H1 (cell line): ENCODE results near the gene PIP4K2C. TPM values are rescaled to one million over a fixed set of nuclear protein-coding genes. Genes with fewer than 3 reads are reported as not detected.
A peak's percentile ranks its signal among the peaks of the same experiment; 100 is the strongest.

Source experiments
- CTCF ChIA-PET: fragments of 300-600 bp; sonication (Branson Sonifier 250); formaldehyde crosslinking; loops from one replicate; lab custom pipeline; 2021; ENCODE audit not compliant: partially characterized antibody; lab: Charles Lee
- POLR2A ChIA-PET: fragments of 300-600 bp; sonication (Branson Sonifier 250); formaldehyde crosslinking; loops from one replicate; lab custom pipeline; 2021; ENCODE audit warnings: inconsistent platforms; ENCODE audit not compliant: partially characterized antibody; lab: Charles Lee
- DNase-seq, 2 experiments: peaks; one replicate each; pipeline versions ENCODE4 v3.0.0 to v3.0.0-alpha.2; 2010 to 2022; ENCODE audit warnings: low spot score in 2 of 2, low read depth in 1 of 2, mixed read lengths in 1 of 2
- FAIRE-seq: peaks from 2 replicates; lab custom pipeline; 2011; peaks lifted over from hg19 to GRCh38; lab: Jason Lieb, UNC
- H2AFZ ChIP-seq: 2 replicates; pipeline ENCODE4 v1.8.1; 2012; ENCODE audit warnings: low read length, inconsistent platforms
- H2AK5ac ChIP-seq: 2 replicates; pipeline ENCODE4 v1.6.1; 2013; ENCODE audit warnings: low read depth, low read length
- H2BK120ac ChIP-seq: replicated peaks from 2 replicates; pipeline ENCODE3; 2013; ENCODE audit warnings: low read depth, low read length, inconsistent platforms
- H2BK12ac ChIP-seq: 2 replicates; pipeline ENCODE4 v1.6.1; 2013; ENCODE audit warnings: low read depth, low read length
- H2BK15ac ChIP-seq: 2 replicates; pipeline ENCODE4 v1.6.1; 2013; ENCODE audit warnings: low read length
- H2BK20ac ChIP-seq: 2 replicates; pipeline ENCODE4 v1.6.1; 2013; ENCODE audit warnings: low read length
- H2BK5ac ChIP-seq: 2 replicates; pipeline ENCODE4 v1.6.1; 2013; ENCODE audit warnings: low read depth, low read length
- H3K14ac ChIP-seq: 2 replicates; pipeline ENCODE4 v1.6.1; 2013; ENCODE audit warnings: inconsistent platforms; ENCODE audit not compliant: insufficient read length
- H3K18ac ChIP-seq: 2 replicates; pipeline ENCODE4 v1.6.1; 2013; ENCODE audit warnings: low read length; ENCODE audit errors: extremely low read depth
- H3K23ac ChIP-seq: 2 replicates; pipeline ENCODE4 v1.6.1; 2013; ENCODE audit warnings: inconsistent platforms; ENCODE audit not compliant: insufficient read length
- H3K23me2 ChIP-seq: 2 replicates; pipeline ENCODE4 v1.6.1; 2013; ENCODE audit warnings: low read depth, low read length
- H3K27ac ChIP-seq: 2 replicates; pipeline ENCODE4 v1.6.1; 2011; ENCODE audit warnings: low read depth, low read length, inconsistent platforms
- H3K27me3 ChIP-seq, 4 experiments: replicated peaks in 1 of 4; 1 replicate in 1 of 4; 2 replicates in 3 of 4; pipeline versions ENCODE4 v1.6.1 to v1.8.1; 2011 to 2013; ENCODE audit warnings: low read length in 3 of 4, mild to moderate bottlenecking in 3 of 4, inconsistent platforms in 2 of 4, mixed read lengths in 2 of 4, moderate library complexity in 1 of 4; ENCODE audit not compliant: control insufficient read depth in 3 of 4, insufficient read depth in 3 of 4; ENCODE audit errors: extremely low read depth in 1 of 4
- H3K36me3 ChIP-seq, 4 experiments: 2 replicates each; pipeline versions ENCODE4 v1.6.1 to v1.8.1; 2011 to 2013; ENCODE audit warnings: mild to moderate bottlenecking in 4 of 4, low read length in 3 of 4, moderate library complexity in 2 of 4, control low read depth in 1 of 4, inconsistent platforms in 1 of 4; ENCODE audit not compliant: insufficient read depth in 4 of 4, control insufficient read depth in 2 of 4
- H3K4ac ChIP-seq: replicated peaks from 2 replicates; pipeline ENCODE3; 2013; ENCODE audit warnings: low read length, low read depth, mixed read lengths, inconsistent platforms; ENCODE audit not compliant: insufficient read length
- H3K4me1 ChIP-seq, 4 experiments: replicated peaks in 1 of 4; 1 replicate in 1 of 4; 2 replicates in 3 of 4; pipeline versions ENCODE4 v1.6.1 to v1.8.1; 2011 to 2013; ENCODE audit warnings: low read length in 3 of 4, inconsistent platforms in 2 of 4, mixed read lengths in 1 of 4; ENCODE audit not compliant: insufficient read depth in 4 of 4, control insufficient read depth in 3 of 4
- H3K4me2 ChIP-seq, 2 experiments: 2 replicates each; pipeline versions ENCODE4 v1.6.1 to v1.8.1; 2011 to 2013; ENCODE audit warnings: low read depth in 2 of 2, low read length in 2 of 2, control low read depth in 1 of 2, inconsistent platforms in 1 of 2, mild to moderate bottlenecking in 1 of 2; ENCODE audit not compliant: insufficient read depth in 1 of 2
- H3K4me3 ChIP-seq, 4 experiments: fragments of 200-600, 300-600 bp in 1 of 4; sonication (generic), shearing (Covaris generic), sonication (Bioruptor Twin) in 1 of 4; 2 replicates each; pipeline versions ENCODE4 v1.5.1 to v1.8.1; 2011 to 2016; ENCODE audit warnings: low read length in 4 of 4, low read depth in 3 of 4, control low read depth in 2 of 4, inconsistent platforms in 2 of 4, mild to moderate bottlenecking in 2 of 4, mixed read lengths in 1 of 4, moderate library complexity in 1 of 4; ENCODE audit not compliant: insufficient read depth in 2 of 4; ENCODE audit errors: extremely low read depth in 1 of 4
- H3K56ac ChIP-seq: replicated peaks from 2 replicates; pipeline ENCODE3; 2013; ENCODE audit warnings: low read depth, mild to moderate bottlenecking, mixed read lengths, low read length, inconsistent platforms; ENCODE audit not compliant: insufficient read length
- H3K79me1 ChIP-seq: 2 replicates; pipeline ENCODE4 v1.6.1; 2013; ENCODE audit warnings: low read depth, low read length, control low read depth
- H3K79me2 ChIP-seq, 2 experiments: 2 replicates each; pipeline versions ENCODE4 v1.6.1 to v1.8.1; 2012 to 2013; ENCODE audit warnings: low read length in 2 of 2, mild to moderate bottlenecking in 2 of 2, inconsistent platforms in 1 of 2; ENCODE audit not compliant: insufficient read depth in 2 of 2, control insufficient read depth in 1 of 2
- H3K9ac ChIP-seq, 4 experiments: replicated peaks in 1 of 4; 1 replicate in 1 of 4; 2 replicates in 3 of 4; pipeline versions ENCODE4 v1.6.1 to v1.8.1; 2011 to 2013; ENCODE audit warnings: low read depth in 3 of 4, low read length in 3 of 4, control low read depth in 2 of 4, mild to moderate bottlenecking in 2 of 4, moderate library complexity in 2 of 4, inconsistent platforms in 1 of 4; ENCODE audit errors: extremely low read depth in 1 of 4
- H3K9me3 ChIP-seq, 2 experiments: 2 replicates each; pipeline versions ENCODE4 v1.6.1 to v1.8.1; 2012 to 2013; ENCODE audit warnings: mild to moderate bottlenecking in 2 of 2, moderate library complexity in 2 of 2, control low read depth in 1 of 2, inconsistent platforms in 1 of 2, low read depth in 1 of 2, low read length in 1 of 2, mixed read lengths in 1 of 2; ENCODE audit not compliant: insufficient read depth in 2 of 2
- H4K20me1 ChIP-seq, 2 experiments: replicated peaks in 1 of 2; 2 replicates each; pipeline versions ENCODE3 to v1.8.1; 2011 to 2013; ENCODE audit warnings: inconsistent platforms in 2 of 2, low read length in 2 of 2, mild to moderate bottlenecking in 1 of 2; ENCODE audit not compliant: insufficient read depth in 2 of 2, control insufficient read depth in 1 of 2
- H4K5ac ChIP-seq: 2 replicates; pipeline ENCODE4 v1.6.1; 2013; ENCODE audit warnings: low read length, low read depth, mixed read lengths, inconsistent platforms; ENCODE audit not compliant: insufficient read length
- H4K8ac ChIP-seq: 2 replicates; pipeline ENCODE4 v1.8.0; 2013; ENCODE audit warnings: mild to moderate bottlenecking, moderate library complexity, low read length, inconsistent platforms; ENCODE audit not compliant: insufficient read depth; ENCODE audit errors: extremely low read depth
- H4K91ac ChIP-seq: replicated peaks from 2 replicates; pipeline ENCODE3; 2013; ENCODE audit warnings: low read length, mixed read lengths, inconsistent platforms; ENCODE audit not compliant: insufficient read length
- BACH1 ChIP-seq: IDR thresholded peaks from 2 replicates; pipeline ENCODE4 v1.6.1; 2012; ENCODE audit warnings: low read length, improper control_type of control experiment
- EGR1 ChIP-seq: IDR thresholded peaks from 2 replicates; pipeline ENCODE4 v1.6.1; 2011; ENCODE audit warnings: low read depth, low read length, borderline replicate concordance
- JUND ChIP-seq: IDR thresholded peaks from 2 replicates; pipeline ENCODE4 v1.6.1; 2011; ENCODE audit warnings: mild to moderate bottlenecking, improper control_type of control experiment, low read length
- YY1 ChIP-seq: IDR thresholded peaks from 2 replicates; pipeline ENCODE4 v1.6.1; 2011; ENCODE audit warnings: low read depth, mild to moderate bottlenecking, low read length
- WGBS, 2 experiments: shearing (Covaris generic) in 1 of 2; methylation state at CpG; one replicate each; pipeline versions ENCODE4 v1.1.6 to v1.1.7; 2013 to 2015; ENCODE audit warnings: low lambda C conversion rate in 2 of 2, mixed read lengths in 2 of 2, inconsistent platforms in 1 of 2, low coverage in 1 of 2, missing lambda C conversion rate in 1 of 2; ENCODE audit not compliant: insufficient replicate concordance in 2 of 2, insufficient coverage in 1 of 2, insufficient read length in 1 of 2; ENCODE audit errors: extremely low coverage in 1 of 2, missing lambda C conversion rate in 1 of 2; 5-methylcytosine and 5-hydroxymethylcytosine counted together
- polyA plus RNA-seq, 7 experiments: library from polyadenylated mRNA; depleted of rRNA in 3 of 7; stranded (reverse) in 5 of 7; unstranded in 2 of 7; fragments of >200 nt in 5 of 7; fragments of 200-250 nt in 2 of 7; gene quantifications; 1 replicate in 5 of 7; 2 replicates in 1 of 7; 4 replicates in 1 of 7; pipeline versions ENCODE4 v1.2.1 to v1.2.3, GENCODE V29; 2011 to 2013; ENCODE audit warnings: missing spikeins in 2 of 7, mixed read lengths in 2 of 7
- total RNA-seq: library from RNA; stranded (reverse); fragmentation: NEBNext Ultra II Directional; extraction: Animal tissue kit (Norgen Biotek cat#: 25700); gene quantifications from 2 replicates; pipeline ENCODE4 v1.2.1, GENCODE V29; 2021
- TF ChIP-seq, protein P1 (sequence below): IDR thresholded peaks from 2 replicates; pipeline ENCODE4 v1.6.1; 2012; ENCODE audit warnings: inconsistent platforms

The PIP4K2C gene
- total and polyA plus RNA-seq, 2 of the 8 experiments (the other 6 are each of a cell fraction or from before 2014, with no cell fraction given) = 25.0 to 27.1 TPM

DNA sequence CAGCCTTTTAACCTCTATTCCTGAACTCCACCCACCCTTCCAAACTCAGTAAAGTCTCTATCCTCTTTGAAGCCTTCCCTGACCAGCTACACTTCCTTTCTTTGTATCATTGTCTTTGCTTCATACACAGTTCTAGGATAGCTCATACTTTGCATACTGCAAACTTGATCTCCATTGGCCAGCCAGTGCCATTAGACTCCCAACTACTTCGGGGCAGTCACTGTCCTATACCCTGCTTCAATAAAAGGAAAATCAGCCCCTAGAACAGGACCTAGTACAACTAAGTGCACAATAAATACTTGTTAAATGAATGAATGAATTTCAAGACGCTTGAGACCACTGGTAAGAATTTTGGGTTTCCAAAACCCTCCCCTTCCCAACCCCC is 521 bp upstream of the PIP4K2C start:
- H3K9ac ChIP-seq = peak overlapping the region in 1 of 4 experiments; percentile 3; a peak in 1 of 7 replicates
- H3K23ac ChIP-seq = no peak overlapping the region
- DNase-seq (no peak), FAIRE-seq (no peak)
- no peak overlapping the region; the same call in 1 of the 2 replicates for H4K8ac ChIP-seq
- 29% methylated on average over 2 of the region's 2 CpGs; no CpG with 5 or more reads in 1 of the 2 experiments for WGBS, 2 experiments
- peaks cover 2 to 4% of the 10 kb centered on the region in 2 experiments for H4K20me1 ChIP-seq
- TF ChIP-seq EGR1 (no peak), JUND (0 out of 2 replicates have a peak, but pooled peaks have one; percentile 3), YY1 (no peak), BACH1 (0 out of 2 replicates have a peak, but pooled peaks have one; percentile 3)
- TF ChIP-seq, protein P1, sequence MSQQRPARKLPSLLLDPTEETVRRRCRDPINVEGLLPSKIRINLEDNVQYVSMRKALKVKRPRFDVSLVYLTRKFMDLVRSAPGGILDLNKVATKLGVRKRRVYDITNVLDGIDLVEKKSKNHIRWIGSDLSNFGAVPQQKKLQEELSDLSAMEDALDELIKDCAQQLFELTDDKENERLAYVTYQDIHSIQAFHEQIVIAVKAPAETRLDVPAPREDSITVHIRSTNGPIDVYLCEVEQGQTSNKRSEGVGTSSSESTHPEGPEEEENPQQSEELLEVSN = no peak
- peak overlapping the region; percentile 72 to 95 (median 80) for H3K4me3 ChIP-seq
- no peak overlapping the region for H4K91ac ChIP-seq
- H3K79me1 ChIP-seq = 0 out of 2 replicates have a peak, but pooled peaks cover 3% of the 10 kb centered on the region
- no peak overlapping the region; the same call in 1 of the 2 replicates for H3K18ac ChIP-seq
- ChIA-PET CTCF (interaction anchor here (0.6 to 6.1 kb wide), 8 partner anchors 10 to 145 kb away, joined by 3 to 40 read pairs (median 5); partner anchors contain the start of genes B4GALNT1 and DTX3), POLR2A (interaction anchor here (0.5 to 6.2 kb wide), 17 partner anchors 9 to 145 kb away, joined by 3 to 60 read pairs (median 4); partner anchors contain the start of genes ARHGEF25, B4GALNT1, DDIT3 and DTX3)
- peak overlapping the region; percentile 47 for H2BK120ac ChIP-seq
- H2AK5ac ChIP-seq = no peak overlapping the region
- no peak overlapping the region for H3K14ac ChIP-seq
- no peak overlapping the region for H3K56ac ChIP-seq
- no peak overlapping the region for H2BK20ac ChIP-seq
- peak overlapping the region; percentile 34 for H2AFZ ChIP-seq
- no peak overlapping the region for H3K4ac ChIP-seq
- peak overlapping the region; percentile 80; the same call in 1 of the 2 replicates for H2BK5ac ChIP-seq
- H3K27me3 ChIP-seq = no peaks in the 10 kb centered on the region
- peaks cover 5 to 20% of the 10 kb centered on the region in 2 experiments; a peak in 3 of 4 replicates for H3K79me2 ChIP-seq
- no peaks in the 10 kb centered on the region for H3K9me3 ChIP-seq
- H2BK12ac ChIP-seq = no peak overlapping the region
- no peak overlapping the region for H4K5ac ChIP-seq
- H3K27ac ChIP-seq = peak overlapping the region; percentile 26; the same call in 1 of the 2 replicates
- peaks cover 15% of the 10 kb centered on the region; the same call in 1 of the 2 replicates for H3K23me2 ChIP-seq
- H2BK15ac ChIP-seq = no peak overlapping the region
- H3K36me3 ChIP-seq = peaks cover 0 to 10% (median 1%) of the 10 kb centered on the region in 4 experiments; a peak in 2 of 8 replicates
- H3K4me2 ChIP-seq = peak overlapping the region; percentile 83
- H3K4me1 ChIP-seq = peaks cover 2 to 7% (median 3%) of the 10 kb centered on the region in 4 experiments; a peak in 6 of 7 replicates
